Natural killer cell treated with Interleukin-12 subunit alpha and Interleukin-12 subunit beta and Interleukin-15 and Interleukin-18, amount 100 ng/mL, for 72 hours (primary cell): ENCODE results near the gene RANBP9. TPM values are rescaled to one million over a fixed set of nuclear protein-coding genes. Genes with fewer than 3 reads are reported as not detected.
A peak's percentile ranks its signal among the peaks of the same experiment; 100 is the strongest.

Source experiments
- ATAC-seq, 2 donors: fragments of 150-1000 bp; cut with Tn5 transposase in 1 of 2; sonication (Bioruptor Pico), chemical (Tn5 transposase) in 1 of 2; 2 replicates each; pipeline ENCODE4 v1.10.0; 2021
- DNase-seq: peaks from one replicate; pipeline ENCODE4 v3.0.0; 2022; ENCODE audit warnings: low spot score
- H3K27ac Mint-ChIP-seq, 2 donors: 1 replicate in 1 of 2; 2 replicates in 1 of 2; pipeline ENCODE4 v1.8.0; 2022; ENCODE audit warnings: mixed read lengths in 2 of 2, mild to moderate bottlenecking in 1 of 2, moderate library complexity in 1 of 2
- H3K27me3 Mint-ChIP-seq, 2 donors: 1 replicate in 1 of 2; 2 replicates in 1 of 2; pipeline ENCODE4 v1.8.0; 2022; ENCODE audit warnings: mixed read lengths in 2 of 2
- H3K36me3 Mint-ChIP-seq: one replicate; pipeline ENCODE4 v1.8.0; 2022; ENCODE audit warnings: mixed read lengths
- H3K4me1 Mint-ChIP-seq, 2 donors: 1 replicate in 1 of 2; 2 replicates in 1 of 2; pipeline ENCODE4 v1.8.0; 2022; ENCODE audit warnings: low read depth in 2 of 2, mixed read lengths in 2 of 2, mild to moderate bottlenecking in 1 of 2
- H3K4me3 Mint-ChIP-seq: one replicate; pipeline ENCODE4 v1.8.0; 2022; ENCODE audit warnings: mixed read lengths
- H3K9me3 Mint-ChIP-seq: 2 replicates; pipeline ENCODE4 v1.8.0; 2022; ENCODE audit warnings: mixed read lengths
- total RNA-seq, 2 donors: library from RNA; stranded (reverse); gene quantifications; one replicate each; pipeline ENCODE4 v1.2.3, GENCODE V29; 2022

The RANBP9 gene
- total RNA-seq, 2 donors from 2014 or later = 49.2 to 61.1 TPM

DNA sequence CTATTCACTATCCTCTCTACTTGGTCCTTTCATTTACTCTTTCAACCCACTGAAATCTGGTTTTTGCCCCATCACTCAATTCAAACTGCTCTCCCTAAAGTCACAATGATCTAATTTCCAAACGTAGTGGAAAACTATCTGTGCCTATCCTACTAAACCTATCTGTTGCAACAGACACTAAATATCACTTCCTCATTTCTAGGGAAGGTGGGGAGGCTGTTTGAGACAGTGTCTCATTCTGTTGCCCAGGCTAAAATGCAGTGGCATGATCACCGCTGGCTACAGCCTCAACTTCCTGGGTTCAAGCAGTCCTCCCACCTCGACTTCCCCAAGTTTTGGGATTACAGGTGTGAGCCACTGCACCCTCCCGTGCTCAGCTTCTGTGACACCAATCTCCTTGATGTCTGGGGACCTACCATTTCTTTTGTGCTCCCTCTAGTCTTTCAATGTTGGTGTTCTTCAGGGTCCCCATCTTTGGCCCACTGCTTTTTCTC, 8.8 kb downstream of the RANBP9 start:
- ATAC-seq = no peak
- Mint-ChIP-seq H3K4me1 (peaks cover 22 to 25% of the 10 kb centered on the region in 2 donors), H3K9me3 (no peaks in the 10 kb centered on the region), H3K36me3 (no peaks in the 10 kb centered on the region), H3K27me3 (no peaks in the 10 kb centered on the region), H3K27ac (no peak overlapping the region), H3K4me3 (no peak overlapping the region)
- no peak for DNase-seq

GRCh38 chr6:13700232-13700631, 11.4 kb downstream of the RANBP9 start:
- no peaks in the 10 kb centered on the region for H3K9me3 Mint-ChIP-seq
- peaks cover 7% of the 10 kb centered on the region for H3K36me3 Mint-ChIP-seq
- no peak overlapping the region for H3K27ac Mint-ChIP-seq
- H3K4me1 Mint-ChIP-seq = peaks cover 36 to 49% of the 10 kb centered on the region in 2 donors
- no peaks in the 10 kb centered on the region for H3K27me3 Mint-ChIP-seq
- DNase-seq = no peak
- no peak overlapping the region for H3K4me3 Mint-ChIP-seq
- no peak for ATAC-seq

- peaks cover 7% of the 10 kb centered on the region for H3K36me3 Mint-ChIP-seq
- H3K4me1 Mint-ChIP-seq = peaks cover 43 to 63% of the 10 kb centered on the region in 2 donors
- no peaks in the 10 kb centered on the region for H3K9me3 Mint-ChIP-seq
- ATAC-seq = no peak
- no peak overlapping the region for H3K4me3 Mint-ChIP-seq
- no peak for DNase-seq
- no peaks in the 10 kb centered on the region for H3K27me3 Mint-ChIP-seq
- H3K27ac Mint-ChIP-seq = no peak overlapping the region
Measured at GRCh38 chr6:13698715-13699114, 12.9 kb downstream of the RANBP9 start.

GRCh38 chr6:13697857-13698256, 13.8 kb downstream of the RANBP9 start:
- Mint-ChIP-seq H3K36me3 (peaks cover 7% of the 10 kb centered on the region), H3K4me3 (peak overlapping the region; percentile 29)

DNA sequence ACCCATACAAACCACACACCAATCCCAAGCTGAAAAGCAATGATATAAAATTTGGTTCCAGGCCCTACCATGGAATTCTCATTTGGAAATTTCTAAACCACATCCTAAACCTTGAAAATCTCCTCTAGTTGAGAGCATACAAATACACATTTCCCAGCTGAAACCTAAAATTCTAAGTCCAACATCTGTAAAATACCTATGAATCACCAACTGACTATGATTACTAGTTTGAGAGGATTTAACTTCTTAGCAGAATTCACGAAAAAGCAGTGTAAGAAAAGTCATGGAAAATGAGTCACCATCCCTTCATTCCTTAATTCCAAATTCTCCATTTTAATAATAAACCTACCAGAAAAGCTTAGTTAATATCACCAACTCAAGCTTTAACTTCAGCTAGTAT, 15.4 kb downstream of the RANBP9 start:
- Mint-ChIP-seq H3K9me3 (no peaks in the 10 kb centered on the region), H3K27me3 (no peaks in the 10 kb centered on the region), H3K4me1 (peaks cover 43 to 63% of the 10 kb centered on the region in 2 donors), H3K4me3 (no peak overlapping the region), H3K27ac (peak overlapping the region; percentile 73 to 81), H3K36me3 (peaks cover 7% of the 10 kb centered on the region)
- no peak for ATAC-seq
- no peak for DNase-seq

More at GRCh38 chr6:13697857-13698256, 13.8 kb downstream of the RANBP9 start:
- ATAC-seq (peak in 1 of 2 donors; percentile 45), DNase-seq (no peak)
- H3K9me3 Mint-ChIP-seq = no peaks in the 10 kb centered on the region
- H3K27ac Mint-ChIP-seq = peak overlapping the region; percentile 73 to 81
- H3K27me3 Mint-ChIP-seq = no peaks in the 10 kb centered on the region
- H3K4me1 Mint-ChIP-seq = peaks cover 46 to 67% of the 10 kb centered on the region in 2 donors

GRCh38 chr6:13695252-13695651, 16.4 kb downstream of the RANBP9 start:
- Mint-ChIP-seq H3K36me3 (peaks cover 7% of the 10 kb centered on the region), H3K9me3 (no peaks in the 10 kb centered on the region), H3K4me3 (peak overlapping the region; percentile 61), H3K27ac (peak overlapping the region; percentile 73 to 81), H3K4me1 (peaks cover 36 to 54% of the 10 kb centered on the region in 2 donors), H3K27me3 (no peaks in the 10 kb centered on the region)
- no peak for ATAC-seq
- DNase-seq = no peak

DNA sequence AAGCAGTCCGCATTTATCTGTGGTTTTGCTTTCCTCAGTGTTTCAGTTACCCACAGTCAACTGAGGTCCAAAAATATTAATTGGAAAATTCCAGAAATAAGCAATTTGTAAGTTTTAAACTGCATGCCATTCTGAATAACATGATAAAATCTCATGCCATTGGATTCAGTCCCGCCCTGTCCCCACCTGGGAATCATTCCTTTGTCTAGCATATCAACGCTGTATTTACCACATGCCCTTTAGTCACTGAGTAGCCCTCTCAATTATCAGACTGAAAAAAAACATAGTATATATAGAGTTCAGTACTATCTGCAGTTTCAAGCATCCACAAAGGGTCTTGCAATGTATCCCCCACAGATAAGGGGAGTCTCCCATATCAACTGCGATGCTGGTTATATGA, 17.1 kb downstream of the RANBP9 start:
- Mint-ChIP-seq H3K4me3 (peak overlapping the region; percentile 11), H3K27ac (peak overlapping the region; percentile 73 to 81), H3K9me3 (no peaks in the 10 kb centered on the region), H3K27me3 (no peaks in the 10 kb centered on the region), H3K4me1 (peaks cover 38 to 58% of the 10 kb centered on the region in 2 donors), H3K36me3 (peaks cover 12% of the 10 kb centered on the region)
- no peak for ATAC-seq
- DNase-seq = no peak

DNA sequence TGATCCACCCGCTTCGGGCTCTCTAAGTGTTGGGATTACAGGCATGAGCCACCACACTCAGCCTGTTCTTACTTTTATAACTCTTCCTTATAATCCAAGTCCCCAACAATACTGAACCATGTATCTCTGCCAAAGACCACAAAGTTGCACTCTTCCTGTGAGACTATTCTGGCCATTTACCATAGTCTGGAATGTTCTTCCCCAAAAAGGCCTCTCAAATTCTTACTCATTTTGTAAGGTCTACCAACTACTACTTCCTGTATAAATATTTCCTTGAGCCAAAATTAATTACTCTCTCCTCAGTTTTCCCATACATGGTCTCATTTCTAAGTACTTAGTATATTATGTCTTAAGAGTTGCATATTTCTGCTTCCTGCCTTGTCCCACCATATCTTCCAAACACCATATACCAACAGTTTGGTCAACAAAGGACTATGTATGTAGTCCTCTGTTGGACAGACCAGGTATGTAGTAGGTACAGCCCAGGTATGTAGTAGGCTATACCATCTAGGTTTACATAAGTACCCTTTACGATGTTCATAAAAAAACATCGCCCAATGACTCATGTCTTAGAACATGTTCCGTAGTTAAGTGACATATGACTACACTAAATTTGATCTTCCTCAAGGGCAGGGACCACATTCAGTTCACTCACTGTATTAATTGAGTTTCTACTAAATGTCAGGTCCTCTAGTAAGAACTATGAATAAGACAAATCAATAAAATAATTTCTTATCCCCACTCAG, 22.0 kb downstream of the RANBP9 start:
- Mint-ChIP-seq H3K27ac (peak overlapping the region; percentile 53 to 62), H3K4me3 (peak overlapping the region; percentile 2), H3K27me3 (no peaks in the 10 kb centered on the region), H3K36me3 (peaks cover 5% of the 10 kb centered on the region), H3K4me1 (peaks cover 41 to 52% of the 10 kb centered on the region in 2 donors), H3K9me3 (no peaks in the 10 kb centered on the region)
- no peak for DNase-seq
- no peak for ATAC-seq

DNA sequence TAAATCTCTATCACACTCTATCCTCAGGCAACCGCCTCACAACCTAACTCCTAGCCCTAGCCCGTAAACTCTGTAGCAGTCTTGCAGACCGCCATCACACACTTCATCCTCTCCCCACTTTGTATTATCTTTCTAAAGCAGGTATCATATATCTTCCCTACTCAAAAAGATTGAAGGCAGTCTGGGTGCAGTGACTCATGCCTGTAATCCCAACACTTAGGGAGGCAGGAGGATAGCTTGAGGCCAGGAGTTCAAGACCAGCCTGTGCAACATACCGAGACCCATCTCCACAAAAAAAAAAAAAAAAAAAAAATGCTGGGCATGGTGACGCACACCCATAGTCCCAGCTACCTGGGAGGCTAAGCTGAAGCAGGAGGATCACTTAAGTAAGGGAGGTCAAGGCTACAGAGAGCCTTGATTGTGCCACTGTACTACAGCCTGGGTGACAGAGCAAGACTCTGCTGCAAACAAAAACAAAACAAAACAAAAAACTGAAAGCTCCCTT, 22.9 kb downstream of the RANBP9 start:
- ATAC-seq (no peak), DNase-seq (no peak)
- peak overlapping the region; percentile 53 to 62 for H3K27ac Mint-ChIP-seq
- H3K9me3 Mint-ChIP-seq = no peaks in the 10 kb centered on the region
- peaks cover 5% of the 10 kb centered on the region for H3K36me3 Mint-ChIP-seq
- H3K4me3 Mint-ChIP-seq = peak overlapping the region; percentile 48
- H3K27me3 Mint-ChIP-seq = no peaks in the 10 kb centered on the region
- H3K4me1 Mint-ChIP-seq = peaks cover 40 to 49% of the 10 kb centered on the region in 2 donors

DNA sequence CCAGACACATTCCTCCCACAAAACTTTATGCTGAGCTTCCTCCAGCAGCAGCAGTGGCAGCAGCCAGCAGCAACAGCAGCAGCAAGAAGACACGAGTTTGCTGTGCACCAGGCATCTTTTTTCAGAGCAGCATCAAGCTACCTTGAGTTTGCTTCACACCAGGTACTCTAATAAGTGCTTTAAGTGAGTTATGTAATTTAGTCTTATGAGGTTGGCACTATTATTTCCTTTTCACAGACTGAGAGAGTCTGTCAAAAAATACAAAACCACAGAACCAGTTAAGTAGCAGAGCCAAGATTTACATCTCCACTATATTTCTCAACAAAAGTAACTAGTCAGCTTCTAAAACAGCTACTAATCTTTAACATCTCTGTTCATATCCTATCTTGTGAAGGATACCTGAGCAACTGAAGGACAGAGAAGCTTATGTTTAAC, 23.7 kb downstream of the RANBP9 start:
- no peaks in the 10 kb centered on the region for H3K27me3 Mint-ChIP-seq
- H3K9me3 Mint-ChIP-seq = no peaks in the 10 kb centered on the region
- H3K36me3 Mint-ChIP-seq = peaks cover 5% of the 10 kb centered on the region
- peak overlapping the region; percentile 53 to 62 for H3K27ac Mint-ChIP-seq
- ATAC-seq (peak; percentile 32 to 44), DNase-seq (no peak)
- peak overlapping the region; percentile 48 for H3K4me3 Mint-ChIP-seq
- peaks cover 40 to 49% of the 10 kb centered on the region in 2 donors for H3K4me1 Mint-ChIP-seq

- DNase-seq = no peak
- Mint-ChIP-seq H3K27ac (no peak overlapping the region), H3K4me3 (no peak overlapping the region), H3K9me3 (no peaks in the 10 kb centered on the region), H3K36me3 (peaks cover 8% of the 10 kb centered on the region), H3K27me3 (no peaks in the 10 kb centered on the region), H3K4me1 (peaks cover 52 to 56% of the 10 kb centered on the region in 2 donors)
- no peak for ATAC-seq
Measured at GRCh38 chr6:13684855-13685254, 26.8 kb downstream of the RANBP9 start.

DNA sequence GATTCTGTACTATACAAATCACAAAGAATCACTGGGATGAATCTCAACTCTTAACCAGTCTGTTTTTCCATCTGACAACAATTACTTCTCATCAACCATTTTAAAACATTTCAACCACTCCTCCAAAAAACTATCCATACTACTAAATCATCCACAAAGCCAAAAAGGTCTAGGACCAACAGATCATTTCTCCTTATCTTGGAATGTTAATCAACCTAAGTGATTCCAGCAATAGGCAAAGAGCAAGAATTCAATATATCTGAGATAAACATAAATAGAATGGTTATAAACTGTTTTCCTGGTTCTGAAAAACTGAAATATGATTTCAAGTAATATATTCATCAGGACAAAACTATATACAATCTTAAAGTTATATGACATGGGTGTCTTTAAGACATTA, 28.6 kb downstream of the RANBP9 start:
- DNase-seq (no peak), ATAC-seq (no peak)
- Mint-ChIP-seq H3K27ac (peak overlapping the region in 1 of 2 donors; percentile 15), H3K4me1 (peaks cover 40 to 49% of the 10 kb centered on the region in 2 donors), H3K4me3 (no peak overlapping the region), H3K27me3 (no peaks in the 10 kb centered on the region), H3K9me3 (no peaks in the 10 kb centered on the region), H3K36me3 (peaks cover 6% of the 10 kb centered on the region)

DNA sequence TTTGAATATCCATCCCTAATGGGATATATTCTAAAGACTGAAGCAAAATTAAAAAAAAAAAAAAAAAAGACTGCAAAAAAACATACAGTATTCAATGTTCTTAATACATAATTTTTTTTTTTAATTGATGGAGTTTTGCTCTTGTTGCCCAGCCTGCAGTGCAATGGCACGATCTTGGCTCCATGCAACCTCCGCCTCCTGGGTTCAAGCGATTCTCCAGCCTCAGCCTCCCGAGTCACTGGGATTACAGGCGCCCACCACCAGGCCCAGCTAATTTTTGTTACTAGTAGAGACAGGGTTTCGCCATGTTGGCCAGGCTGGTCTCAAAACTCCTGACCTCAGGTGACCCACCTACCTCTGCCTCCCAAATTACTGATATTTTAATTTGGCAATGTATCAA, 29.3 kb downstream of the RANBP9 start:
- Mint-ChIP-seq H3K4me3 (no peak overlapping the region), H3K4me1 (peaks cover 33 to 42% of the 10 kb centered on the region in 2 donors), H3K36me3 (peaks cover 6% of the 10 kb centered on the region), H3K27me3 (no peaks in the 10 kb centered on the region), H3K27ac (peak overlapping the region in 1 of 2 donors; percentile 15), H3K9me3 (no peaks in the 10 kb centered on the region)
- DNase-seq (no peak), ATAC-seq (no peak)
